Embryonic facial prominence (tissue), 1 donor: ENCODE measurements around the gene C4BPB.

Experiments
- DNase-seq: peaks from one replicate; pipeline ENCODE4 v3.0.0-alpha.2; 2016; ENCODE audit errors: extremely low spot score

The C4BPB gene

DNA sequence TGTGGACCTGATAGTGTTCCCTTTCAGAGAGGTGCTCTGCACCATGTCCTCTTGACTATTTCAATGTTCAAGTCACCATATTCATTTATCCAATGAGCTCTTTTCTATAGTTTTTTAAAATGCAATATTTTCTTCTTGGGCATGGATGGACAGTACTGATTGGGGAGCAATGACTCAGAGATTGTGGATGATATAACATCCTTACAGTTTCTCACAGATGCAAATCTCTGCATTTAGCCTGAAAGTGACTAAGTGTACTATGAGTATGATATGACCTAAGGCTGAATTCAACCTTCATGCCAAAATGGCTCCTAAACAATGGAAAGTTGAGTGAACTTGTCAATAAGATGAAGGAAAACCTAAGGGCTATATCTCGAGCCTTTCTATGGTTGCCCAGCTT, 51.9 kb downstream of the C4BPB start:
- no peak for DNase-seq

DNA sequence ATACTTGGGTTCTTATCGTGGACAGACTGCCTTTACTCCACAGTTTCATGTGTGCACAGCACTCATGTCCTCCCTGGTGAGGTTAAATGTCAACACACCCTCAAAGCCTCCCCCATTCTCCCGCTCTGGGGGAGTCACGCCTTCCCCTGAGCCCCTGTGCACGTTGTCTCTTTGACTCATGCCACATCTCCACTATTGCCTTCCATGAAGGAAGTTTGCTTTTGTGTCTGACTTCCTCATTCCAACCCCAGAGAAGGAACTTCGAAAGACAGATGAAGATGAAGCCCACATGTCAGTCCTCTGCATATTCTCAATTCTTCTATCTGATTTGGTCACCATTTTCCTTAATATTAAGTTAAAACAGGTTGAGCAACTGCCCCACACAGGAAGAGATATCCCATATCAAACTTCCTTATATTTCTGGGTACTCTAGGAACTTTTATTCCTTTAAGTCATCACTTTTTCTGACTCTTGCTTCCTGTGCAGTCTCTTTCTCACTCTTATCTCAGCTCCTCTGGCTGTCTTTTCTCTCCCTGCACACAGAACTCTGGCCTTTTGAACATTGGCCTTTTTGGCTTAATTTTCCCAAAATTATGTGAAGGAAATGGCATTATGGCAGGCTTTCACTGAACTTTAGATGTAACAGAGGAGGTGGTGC, 56.9 kb downstream of the C4BPB start:
- no peak for DNase-seq
